Esophagus squamous epithelium (tissue), 5 donors: Measurements from ENCODE around the gene TMEM131L. TPM values are rescaled to one million over a fixed set of nuclear protein-coding genes. Genes with fewer than 3 reads are reported as not detected.

Experiments used
- DNase-seq: peaks from one replicate; lab custom pipeline; 2025; lab: John Stamatoyannopoulos, UW
- H3K27ac ChIP-seq, 4 donors: fragments of 200-600 bp; sonication (generic); one replicate each; pipeline ENCODE4 v1.5.1; 2016 to 2019; ENCODE audit warnings: mild to moderate bottlenecking in 1 of 4
- H3K27me3 ChIP-seq, 4 donors: fragments of 200-600 bp; sonication (generic); 1 replicate in 3 of 4; 2 replicates in 1 of 4; pipeline versions ENCODE4 v1.5.1 to v1.6.0; 2017 to 2021; ENCODE audit warnings: antibody characterized with exemption in 1 of 4
- H3K36me3 ChIP-seq, 3 donors: fragments of 200-600 bp; sonication (generic); one replicate each; pipeline ENCODE4 v1.5.1; 2016 to 2019
- H3K4me1 ChIP-seq, 3 donors: fragments of 200-600 bp; sonication (generic); one replicate each; pipeline ENCODE4 v1.5.1; 2017 to 2019
- H3K4me3 ChIP-seq, 4 donors: fragments of 200-600 bp; sonication (generic); 1 replicate in 3 of 4; 2 replicates in 1 of 4; pipeline ENCODE4 v1.5.1; 2016 to 2019; ENCODE audit warnings: mild to moderate bottlenecking in 2 of 4, moderate library complexity in 1 of 4
- H3K9me3 ChIP-seq, 3 donors: fragments of 200-600 bp; sonication (generic); one replicate each; pipeline ENCODE4 v1.5.1; 2016 to 2019
- POLR2A ChIP-seq, 4 donors: fragments of 450-650 bp; IDR thresholded peaks; one replicate each; pipeline ENCODE4 v1.6.1; 2017; ENCODE audit warnings: antibody characterized with exemption in 4 of 4, mild to moderate bottlenecking in 4 of 4, moderate library complexity in 3 of 4
- WGBS, 2 donors: methylation state at CpG; one replicate each; pipeline ENCODE4 v1.1.5; 2018; 5-methylcytosine and 5-hydroxymethylcytosine counted together
- intact Hi-C: fragments of 100-400 bp; cut with DNase I; formaldehyde crosslinking; loops from one replicate; pipeline ENCODE4 v1.15.0; 2022
- total RNA-seq, 4 donors: library from RNA; depleted of rRNA; stranded (reverse); fragments of >200 nt; gene quantifications; one replicate each; pipeline ENCODE4 v1.1.0, GENCODE V29; 2016
- TF ChIP-seq, protein P1 (sequence below), 6 experiments: fragments of 450-650 bp in 4 of 6; fragments of 200-600 bp in 2 of 6; sonication (generic) in 2 of 6; IDR thresholded peaks; one replicate each; pipeline ENCODE4 v1.5.1; 2016 to 2019; ENCODE audit warnings: antibody characterized with exemption in 6 of 6, mild to moderate bottlenecking in 4 of 6, moderate library complexity in 4 of 6
- donor health status: DM: yes; HTN: yes; CAD: no.

TMEM131L gene
- total RNA-seq, 4 donors from 2014 or later, result 9.2 to 14.7 (median 12.4) TPM

GRCh38 chr4:153511104-153511503 lies 44.9 kb downstream of the TMEM131L start:
- no peak for DNase-seq
- H3K9me3 ChIP-seq, result no peaks in the 10 kb centered on the region
- H3K27me3 ChIP-seq, result no peaks in the 10 kb centered on the region
- H3K4me3 ChIP-seq, result no peak overlapping the region
- intact Hi-C loops, result no loop called here
- 77 to 90% methylated on average over 6 of the region's 6 CpGs for WGBS, 2 donors
- peaks cover 10 to 53% (median 22%) of the 10 kb centered on the region in 3 donors for H3K4me1 ChIP-seq
- H3K27ac ChIP-seq, result no peak overlapping the region
- H3K36me3 ChIP-seq, result no peaks in the 10 kb centered on the region
- TF ChIP-seq POLR2A (IDR thresholded peaks at IDR 0.05), result no peak
- TF ChIP-seq, protein P1, sequence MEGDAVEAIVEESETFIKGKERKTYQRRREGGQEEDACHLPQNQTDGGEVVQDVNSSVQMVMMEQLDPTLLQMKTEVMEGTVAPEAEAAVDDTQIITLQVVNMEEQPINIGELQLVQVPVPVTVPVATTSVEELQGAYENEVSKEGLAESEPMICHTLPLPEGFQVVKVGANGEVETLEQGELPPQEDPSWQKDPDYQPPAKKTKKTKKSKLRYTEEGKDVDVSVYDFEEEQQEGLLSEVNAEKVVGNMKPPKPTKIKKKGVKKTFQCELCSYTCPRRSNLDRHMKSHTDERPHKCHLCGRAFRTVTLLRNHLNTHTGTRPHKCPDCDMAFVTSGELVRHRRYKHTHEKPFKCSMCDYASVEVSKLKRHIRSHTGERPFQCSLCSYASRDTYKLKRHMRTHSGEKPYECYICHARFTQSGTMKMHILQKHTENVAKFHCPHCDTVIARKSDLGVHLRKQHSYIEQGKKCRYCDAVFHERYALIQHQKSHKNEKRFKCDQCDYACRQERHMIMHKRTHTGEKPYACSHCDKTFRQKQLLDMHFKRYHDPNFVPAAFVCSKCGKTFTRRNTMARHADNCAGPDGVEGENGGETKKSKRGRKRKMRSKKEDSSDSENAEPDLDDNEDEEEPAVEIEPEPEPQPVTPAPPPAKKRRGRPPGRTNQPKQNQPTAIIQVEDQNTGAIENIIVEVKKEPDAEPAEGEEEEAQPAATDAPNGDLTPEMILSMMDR (IDR thresholded peaks at IDR 0.05), result no peak

DNA sequence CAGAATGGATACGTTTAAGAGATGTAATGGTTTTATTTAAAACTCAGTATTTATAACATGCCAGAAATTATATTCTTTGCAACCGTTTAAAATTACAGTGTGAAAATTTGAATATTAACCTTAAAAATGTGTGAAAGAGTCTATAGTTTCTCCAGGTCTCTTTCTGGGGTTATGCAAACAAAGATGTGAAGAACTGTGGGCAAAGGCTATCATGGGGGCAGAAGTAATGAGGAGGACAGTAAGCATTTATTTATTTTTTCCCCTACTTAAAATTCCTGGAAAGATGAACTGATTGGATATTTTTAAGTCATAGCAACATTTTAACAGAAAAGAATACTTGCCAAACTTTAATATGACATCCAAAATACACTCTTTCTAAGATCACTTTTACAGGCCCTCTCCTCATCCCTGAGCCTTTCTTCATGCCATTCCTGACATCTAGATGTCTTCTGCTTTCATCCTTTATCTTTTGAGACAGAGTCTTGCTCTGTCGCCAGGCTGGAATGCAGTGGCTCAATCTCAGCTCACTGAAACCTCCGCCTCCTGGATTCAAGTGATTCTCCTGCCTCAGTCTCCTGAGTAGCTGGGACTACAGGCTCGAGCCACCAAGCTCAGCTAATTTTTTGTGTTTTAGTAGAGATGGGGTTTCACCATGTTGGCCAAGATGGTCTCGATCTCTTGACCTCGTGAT lies 46.1 kb downstream of the TMEM131L start:
- intact Hi-C loops, result no loop called here
- H3K4me3 ChIP-seq, result no peak overlapping the region
- H3K27me3 ChIP-seq, result no peaks in the 10 kb centered on the region
- H3K9me3 ChIP-seq, result no peaks in the 10 kb centered on the region
- 72 to 73% methylated on average over 7 of the region's 7 CpGs for WGBS, 2 donors
- peak overlapping the region in 2 of 4 donors; percentile 18 to 48 for H3K27ac ChIP-seq
- TF ChIP-seq POLR2A (IDR thresholded peaks at IDR 0.05), result no peak
- TF ChIP-seq, protein P1 (IDR thresholded peaks at IDR 0.05), result no peak
- no peak for DNase-seq
- H3K4me1 ChIP-seq, result peaks cover 12 to 47% (median 15%) of the 10 kb centered on the region in 3 donors
- H3K36me3 ChIP-seq, result peaks cover 0 to 9% (median 0%) of the 10 kb centered on the region in 3 donors

DNA sequence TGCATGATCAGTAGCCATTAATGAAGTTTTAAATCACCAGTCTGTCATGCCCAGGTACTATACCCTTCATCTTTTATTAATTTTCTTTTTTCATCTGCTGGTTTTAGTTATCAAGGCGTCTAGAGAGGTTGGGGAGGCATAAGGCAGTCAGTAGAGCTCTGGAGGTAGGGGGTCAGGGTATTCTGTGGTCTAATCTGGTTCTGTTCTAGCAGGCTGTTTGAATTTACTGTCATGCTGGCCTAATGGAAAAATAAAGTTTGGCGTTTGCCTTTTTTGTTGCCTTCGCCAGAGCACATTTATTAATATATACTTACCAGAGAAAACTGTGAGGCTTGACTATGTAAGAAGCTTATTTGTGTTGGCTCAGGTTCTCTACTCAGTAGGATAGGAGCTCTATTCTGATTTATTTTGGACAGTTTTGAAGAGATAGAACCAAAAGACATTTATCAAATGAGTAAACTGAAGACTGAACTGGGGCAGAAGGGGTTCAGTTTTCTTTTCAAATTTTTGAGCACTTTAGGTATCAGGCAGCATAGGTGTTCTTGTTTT lies 46.9 kb downstream of the TMEM131L start:
- Histone ChIP-seq H3K4me3 (no peak overlapping the region), H3K9me3 (no peaks in the 10 kb centered on the region), H3K4me1 (peaks cover 8 to 47% (median 13%) of the 10 kb centered on the region in 3 donors), H3K36me3 (peaks cover 0 to 10% (median 0%) of the 10 kb centered on the region in 3 donors), H3K27ac (peak overlapping the region in 3 of 4 donors; percentile 26 to 56 (median 48)), H3K27me3 (no peaks in the 10 kb centered on the region)
- TF ChIP-seq POLR2A (IDR thresholded peaks at IDR 0.05), result no peak
- TF ChIP-seq, protein P1 (IDR thresholded peaks at IDR 0.05), result no peak
- no peak for DNase-seq
- WGBS, 2 donors, result 70 to 72% methylated on average over 3 of the region's 3 CpGs
- intact Hi-C loops, result no loop called here

GRCh38 chr4:153513596-153513995 lies 47.4 kb downstream of the TMEM131L start:
- no peak for DNase-seq
- no peaks in the 10 kb centered on the region for H3K27me3 ChIP-seq
- H3K27ac ChIP-seq, result peak overlapping the region in 3 of 4 donors; percentile 18 to 56 (median 48)
- peaks cover 7 to 47% (median 9%) of the 10 kb centered on the region in 3 donors for H3K4me1 ChIP-seq
- no peak for TF ChIP-seq POLR2A (IDR thresholded peaks at IDR 0.05)
- TF ChIP-seq, protein P1 (IDR thresholded peaks at IDR 0.05), result no peak
- H3K9me3 ChIP-seq, result no peaks in the 10 kb centered on the region
- peaks cover 0 to 10% (median 0%) of the 10 kb centered on the region in 3 donors for H3K36me3 ChIP-seq
- intact Hi-C loops, result no loop called here
- no peak overlapping the region for H3K4me3 ChIP-seq
- 10 to 31% methylated on average over 1 of the region's 1 CpG for WGBS, 2 donors

DNA sequence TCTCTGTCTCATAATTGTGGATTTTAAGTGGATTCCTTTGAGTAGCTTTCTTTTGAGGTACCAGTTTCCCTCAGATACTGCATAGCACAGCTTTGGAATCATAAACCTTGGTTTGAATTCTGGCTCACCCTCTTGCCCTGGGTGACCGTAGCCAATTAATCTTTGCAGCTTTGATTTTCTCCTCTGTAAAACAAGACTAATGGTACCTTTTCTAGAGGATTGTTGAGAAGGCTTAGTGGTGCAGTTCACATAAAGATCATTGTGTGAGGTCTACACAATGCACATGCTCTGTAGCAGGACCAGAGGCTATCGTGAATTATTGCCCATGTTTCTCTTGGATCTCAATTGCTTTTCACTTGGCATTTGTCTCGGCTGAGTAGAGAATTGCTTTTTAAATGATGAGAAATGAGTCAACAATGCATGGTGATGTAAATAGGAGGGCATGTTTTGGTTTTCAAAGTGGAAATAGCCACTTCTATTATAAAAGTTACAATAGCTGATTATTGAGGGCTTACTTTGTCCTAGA lies 47.9 kb downstream of the TMEM131L start:
- TF ChIP-seq, protein P1 (IDR thresholded peaks at IDR 0.05), result no peak
- no peak for TF ChIP-seq POLR2A (IDR thresholded peaks at IDR 0.05)
- intact Hi-C loops, result no loop called here
- WGBS, 2 donors, result 43 to 53% methylated on average over 3 of the region's 3 CpGs
- Histone ChIP-seq H3K9me3 (no peaks in the 10 kb centered on the region), H3K4me1 (peaks cover 2 to 49% (median 12%) of the 10 kb centered on the region in 3 donors), H3K36me3 (peaks cover 0 to 10% (median 0%) of the 10 kb centered on the region in 3 donors), H3K27ac (peak overlapping the region in 3 of 4 donors; percentile 42 to 69 (median 56)), H3K27me3 (no peaks in the 10 kb centered on the region), H3K4me3 (no peak overlapping the region)
- DNase-seq, result no peak
